GM12878 (cell line): ENCODE measurements around the gene LRRC58. TPM values are rescaled to one million over a fixed set of nuclear protein-coding genes. Genes with fewer than 3 reads are reported as not detected.

Experiments
- ATAC-seq: fragments of 200-7000 bp; cut with Tn5 transposase; 3 replicates; pipeline ENCODE4 v1.9.1; 2020; ENCODE audit warnings: mild to moderate bottlenecking, moderate library complexity
- BruUV-seq: library from RNA; stranded (reverse); fragments of 400-500 nt; replicated peaks from 2 replicates; lab custom pipeline; 2021; lab: Mats Ljungman, UMichigan
- CTCF ChIA-PET: fragments of 300-600 bp; sonication (Branson Sonifier 250); formaldehyde crosslinking; extraction: SDS; loops from one replicate; lab custom pipeline; 2021; ENCODE audit warnings: inconsistent platforms; lab: Yijun Ruan, JAX
- POLR2A ChIA-PET: fragments of 350-600 bp; formaldehyde crosslinking; extraction: SDS; loops from one replicate; lab custom pipeline; 2021; ENCODE audit warnings: inconsistent platforms; lab: Charles Lee
- RAD21 ChIA-PET: fragments of 300-600 bp; sonication (Branson Sonifier 250); formaldehyde crosslinking; loops from one replicate; lab custom pipeline; 2023; ENCODE audit warnings: antibody characterized with exemption; ENCODE audit not compliant: unreplicated experiment; lab: Charles Lee
- SMC1A ChIA-PET: fragments of 300-600 bp; sonication (Branson Sonifier 250); formaldehyde crosslinking; loops from one replicate; lab custom pipeline; 2023; ENCODE audit not compliant: unreplicated experiment, uncharacterized antibody; lab: Charles Lee
- DNase-seq: peaks from one replicate; pipeline ENCODE4 v3.0.0-alpha.2; 2011; ENCODE audit warnings: low read depth, low spot score
- FAIRE-seq: peaks from 3 replicates; lab custom pipeline; 2011; peaks lifted over from hg19 to GRCh38; lab: Jason Lieb, UNC
- H2AFZ ChIP-seq: 2 replicates; pipeline ENCODE4 v1.6.0; 2011; ENCODE audit warnings: low read depth, low read length, control low read depth; ENCODE audit not compliant: control insufficient read depth
- H3K27ac ChIP-seq: 2 replicates; pipeline ENCODE4 v1.5.1; 2011; ENCODE audit warnings: control low read depth; ENCODE audit not compliant: control insufficient read depth, insufficient read depth
- H3K27me3 ChIP-seq, 2 experiments: replicated peaks in 1 of 2; 2 replicates each; pipeline versions ENCODE4 v1.6.0 to v1.6.1; 2011; ENCODE audit warnings: low read length in 1 of 2; ENCODE audit not compliant: control insufficient read depth in 2 of 2, insufficient read depth in 2 of 2
- H3K36me3 ChIP-seq, 2 experiments: 2 replicates each; pipeline ENCODE4 v1.5.1; 2011; ENCODE audit warnings: low read length in 1 of 2; ENCODE audit not compliant: control insufficient read depth in 2 of 2, insufficient read depth in 2 of 2
- H3K4me1 ChIP-seq: 2 replicates; pipeline ENCODE4 v1.6.1; 2011; ENCODE audit warnings: mild to moderate bottlenecking, low read length, moderate library complexity, mixed read lengths; ENCODE audit not compliant: control insufficient read depth, insufficient read depth
- H3K4me2 ChIP-seq: 2 replicates; pipeline ENCODE4 v1.6.0; 2011; ENCODE audit warnings: control low read depth; ENCODE audit not compliant: control insufficient read depth, insufficient read depth
- H3K4me3 ChIP-seq: fragments of 200-600 bp; sonication (generic); 2 replicates; pipeline ENCODE4 v1.5.1; 2016
- H3K79me2 ChIP-seq: 2 replicates; pipeline ENCODE4 v1.6.0; 2011; ENCODE audit warnings: low read length; ENCODE audit not compliant: control insufficient read depth, insufficient read depth
- H3K9ac ChIP-seq: 2 replicates; pipeline ENCODE4 v1.8.0; 2011; ENCODE audit warnings: low read length, control low read depth, mixed read lengths; ENCODE audit not compliant: control insufficient read depth, insufficient read depth
- H3K9me3 ChIP-seq: replicated peaks from 3 replicates; pipeline ENCODE4 v1.5.1; 2011; ENCODE audit warnings: mild to moderate bottlenecking, low read length; ENCODE audit not compliant: control insufficient read depth, insufficient read depth
- H4K20me1 ChIP-seq: 2 replicates; pipeline ENCODE4 v1.6.0; 2011; ENCODE audit not compliant: control insufficient read depth, insufficient read depth
- HDGF ChIP-seq: fragments of 450-650 bp; IDR thresholded peaks from 2 replicates; pipeline ENCODE4 v1.6.1; 2016; ENCODE audit warnings: antibody characterized with exemption
- POLR2A ChIP-seq: IDR thresholded peaks from 2 replicates; pipeline ENCODE4 v1.6.1; 2011; ENCODE audit warnings: low read depth, mild to moderate bottlenecking, low read length
- RCOR1 ChIP-seq: conservative IDR thresholded peaks from 2 replicates; pipeline ENCODE4 v1.6.1; 2012; ENCODE audit warnings: low read depth, low read length, improper control_type of control experiment
- SREBF2 ChIP-seq: IDR thresholded peaks from 2 replicates; pipeline ENCODE4 v1.6.1; 2012; ENCODE audit warnings: mild to moderate bottlenecking, low read length
- SUPT20H ChIP-seq: IDR thresholded peaks from 2 replicates; pipeline ENCODE4 v1.6.1; 2011; ENCODE audit warnings: low read depth, mild to moderate bottlenecking, low read length, moderate library complexity, borderline replicate concordance; ENCODE audit not compliant: control insufficient read depth
- ZBED1 ChIP-seq: IDR thresholded peaks from 2 replicates; pipeline ENCODE4 v1.6.1; 2016; ENCODE audit warnings: borderline replicate concordance
- ZBTB4 ChIP-seq: fragments of 450-650 bp; formaldehyde crosslinking; IDR thresholded peaks from 2 replicates; pipeline ENCODE4 v1.4.0; 2022; ENCODE audit warnings: mild to moderate bottlenecking, moderate library complexity
- ZNF592 ChIP-seq: fragments of 450-650 bp; IDR thresholded peaks from 2 replicates; pipeline ENCODE4 v1.6.1; 2017; ENCODE audit warnings: mild to moderate bottlenecking, moderate library complexity
- WGBS: methylation state at CpG from one replicate; pipeline ENCODE4 v1.1.6; 2016; ENCODE audit warnings: low lambda C conversion rate; ENCODE audit not compliant: insufficient replicate concordance, insufficient coverage; ENCODE audit errors: missing lambda C conversion rate; 5-methylcytosine and 5-hydroxymethylcytosine counted together
- in situ Hi-C: fragments of 300-500 bp; cut with MboI; formaldehyde crosslinking; loops from 9 replicates; pipeline ENCODE4 v1.14.3; 2018; ENCODE audit warnings: mixed read lengths
- intact Hi-C: fragments of 100-400 bp; cut with micrococcal nuclease; formaldehyde crosslinking; loops from one replicate; pipeline ENCODE4 v1.14.2; 2022; ENCODE audit not compliant: unreplicated experiment
- polyA plus RNA-seq, 11 experiments: library from polyadenylated mRNA; depleted of rRNA in 4 of 11; unstranded in 6 of 11; stranded (reverse) in 5 of 11; fragments of >200 nt; fragmentation: Nextera tagmentation in 4 of 11; fragmentation: Illumina TruSeq in 1 of 11; extraction: Ambion mirVana in 4 of 11; extraction: Trizol in 1 of 11; gene quantifications; 1 replicate in 1 of 11; 2 replicates in 10 of 11; pipeline versions ENCODE4 v1.2.1 to v1.2.3, GENCODE V29; 2011 to 2016; ENCODE audit warnings: inconsistent platforms in 2 of 11, missing spikeins in 2 of 11, low read depth in 1 of 11
- total RNA-seq, 4 experiments: library from RNA; depleted of rRNA in 3 of 4; stranded (reverse); fragments of >200 nt in 3 of 4; fragmentation: Illumina TruSeq in 1 of 4; extraction: Trizol in 1 of 4; gene quantifications; 2 replicates each; pipeline versions ENCODE4 v1.2.1 to v1.2.3, GENCODE V29; 2013 to 2021

LRRC58 gene
- total and polyA plus RNA-seq, 10 of the 15 experiments (the other 5 are each of a cell fraction or from before 2014, with no cell fraction given) = 7.7 to 29.5 (median 18.8) TPM

GRCh38 chr3:120300971-120301370 is 48.2 kb downstream of the LRRC58 start:
- H3K27ac ChIP-seq = no peak overlapping the region
- WGBS = 44% methylated on average over 3 of the region's 3 CpGs
- H3K4me2 ChIP-seq = no peak overlapping the region
- H3K9ac ChIP-seq = no peak overlapping the region
- ChIA-PET CTCF (interaction anchor here (1.5 to 1.6 kb wide), 2 partner anchors 8 to 19 kb away, joined by 3 to 4 read pairs; no protein-coding TSS in a partner anchor), RAD21 (no interaction called here), SMC1A (interaction anchor here (1.2 kb wide), 2 partner anchors 36 to 117 kb away, joined by 4 to 12 read pairs; no protein-coding TSS in a partner anchor), POLR2A (no interaction called here)
- TF ChIP-seq ZBTB4 (CRISPR knock-in tag) (no peak), RCOR1 (no peak), ZBED1 (no peak), HDGF (no peak)
- H3K4me1 ChIP-seq = no peaks in the 10 kb centered on the region
- H2AFZ ChIP-seq = no peak overlapping the region
- H3K4me3 ChIP-seq = no peak overlapping the region
- no peaks in the 10 kb centered on the region for H3K79me2 ChIP-seq
- in situ Hi-C loops = no loop called here
- intact Hi-C loops = no loop called here
- no peaks in the 10 kb centered on the region for H4K20me1 ChIP-seq
- H3K9me3 ChIP-seq = no peaks in the 10 kb centered on the region
- H3K36me3 ChIP-seq = no peaks in the 10 kb centered on the region
- DNase-seq (no peak), ATAC-seq (no peak), FAIRE-seq (no peak)
- BruUV-seq = no TSS peak
- no peaks in the 10 kb centered on the region for H3K27me3 ChIP-seq

DNA sequence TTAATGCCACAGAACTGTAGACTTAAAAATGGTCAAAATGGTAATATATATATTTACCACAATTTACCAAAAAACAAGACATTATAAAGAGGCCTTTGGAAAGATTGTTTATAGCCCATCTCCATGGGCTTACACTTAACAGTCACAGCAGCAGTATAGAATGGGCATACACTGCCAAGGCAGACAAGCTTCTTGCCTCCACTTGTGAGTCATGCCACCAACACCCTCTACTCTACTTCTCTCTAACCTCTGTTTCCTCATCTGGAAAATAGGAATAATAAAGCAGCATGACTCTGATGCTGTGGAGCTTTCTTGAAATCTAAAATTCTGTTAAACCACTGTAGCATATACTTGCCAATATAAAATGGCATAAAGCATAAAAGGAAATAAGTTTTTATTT is 49.8 kb downstream of the LRRC58 start:
- intact Hi-C loops (no loop called here), in situ Hi-C loops (no loop called here)
- ChIA-PET CTCF (interaction anchor here (1.5 kb wide), 1 partner anchor 10 kb away, joined by 4 read pairs; no protein-coding TSS in a partner anchor), POLR2A (interaction anchor here (0.7 kb wide), 1 partner anchor 265 kb away, joined by 4 read pairs; no protein-coding TSS in a partner anchor), SMC1A (no interaction called here), RAD21 (no interaction called here)
- Histone ChIP-seq H3K9me3 (no peaks in the 10 kb centered on the region), H3K4me3 (no peak overlapping the region), H3K36me3 (no peaks in the 10 kb centered on the region), H3K27me3 (no peaks in the 10 kb centered on the region), H4K20me1 (no peaks in the 10 kb centered on the region), H3K9ac (no peak overlapping the region), H3K4me1 (no peaks in the 10 kb centered on the region), H2AFZ (no peak overlapping the region), H3K4me2 (no peak overlapping the region), H3K27ac (no peak overlapping the region), H3K79me2 (no peaks in the 10 kb centered on the region)
- no peak for DNase-seq
- no TSS peak for BruUV-seq
- no peak for ATAC-seq
- no peak for FAIRE-seq
- TF ChIP-seq SREBF2 = no peak
- TF ChIP-seq POLR2A = no peak
- no peak for TF ChIP-seq SUPT20H
- TF ChIP-seq ZNF592 = no peak
